Epithelial cell of proximal tubule (primary cell): Measurements from ENCODE around the gene PLXNA2. TPM values are rescaled to one million over a fixed set of nuclear protein-coding genes. Genes with fewer than 3 reads are reported as not detected.

Experiments
- DNase-seq: peaks from one replicate; pipeline ENCODE4 v3.0.0-alpha.2; 2011; ENCODE audit warnings: low read depth
- H3K4me3 ChIP-seq: 2 replicates; pipeline ENCODE4 v1.5.1; 2011; ENCODE audit warnings: low read depth, mild to moderate bottlenecking, low read length
- total RNA-seq: library from RNA; depleted of rRNA; stranded (reverse); fragments of >200 nt; gene quantifications from 2 replicates; pipeline ENCODE4 v1.2.3, GENCODE V29; 2015
- TF ChIP-seq, protein P1 (sequence below): conservative IDR thresholded peaks from 2 replicates; pipeline ENCODE4 v1.5.1; 2012; ENCODE audit warnings: low read depth, mild to moderate bottlenecking, low read length

The PLXNA2 gene
- total RNA-seq, 1 donor from 2014 or later, result 5.7 TPM

DNA sequence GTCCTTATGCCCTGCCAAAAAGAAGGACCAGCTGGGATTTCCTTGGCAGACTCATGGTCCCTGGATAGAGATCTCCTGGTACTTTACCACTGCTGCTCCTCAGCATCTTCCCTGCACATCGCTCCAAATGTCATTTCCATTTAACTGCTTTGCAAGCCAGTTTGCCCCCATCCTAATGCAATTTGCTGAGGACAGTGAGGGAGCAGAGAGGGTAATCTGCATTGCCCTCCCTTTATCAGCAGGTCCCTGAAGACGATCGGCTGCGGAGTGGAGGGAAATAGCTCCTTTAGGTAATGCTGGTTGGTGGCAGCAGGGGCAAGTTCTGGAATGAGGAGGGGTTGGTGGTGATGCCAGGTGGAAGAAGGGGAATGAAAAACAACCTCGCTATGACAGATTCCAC is 2.7 kb downstream of the PLXNA2 start:
- no peak overlapping the region for H3K4me3 ChIP-seq
- no peak for DNase-seq
- TF ChIP-seq, protein P1, sequence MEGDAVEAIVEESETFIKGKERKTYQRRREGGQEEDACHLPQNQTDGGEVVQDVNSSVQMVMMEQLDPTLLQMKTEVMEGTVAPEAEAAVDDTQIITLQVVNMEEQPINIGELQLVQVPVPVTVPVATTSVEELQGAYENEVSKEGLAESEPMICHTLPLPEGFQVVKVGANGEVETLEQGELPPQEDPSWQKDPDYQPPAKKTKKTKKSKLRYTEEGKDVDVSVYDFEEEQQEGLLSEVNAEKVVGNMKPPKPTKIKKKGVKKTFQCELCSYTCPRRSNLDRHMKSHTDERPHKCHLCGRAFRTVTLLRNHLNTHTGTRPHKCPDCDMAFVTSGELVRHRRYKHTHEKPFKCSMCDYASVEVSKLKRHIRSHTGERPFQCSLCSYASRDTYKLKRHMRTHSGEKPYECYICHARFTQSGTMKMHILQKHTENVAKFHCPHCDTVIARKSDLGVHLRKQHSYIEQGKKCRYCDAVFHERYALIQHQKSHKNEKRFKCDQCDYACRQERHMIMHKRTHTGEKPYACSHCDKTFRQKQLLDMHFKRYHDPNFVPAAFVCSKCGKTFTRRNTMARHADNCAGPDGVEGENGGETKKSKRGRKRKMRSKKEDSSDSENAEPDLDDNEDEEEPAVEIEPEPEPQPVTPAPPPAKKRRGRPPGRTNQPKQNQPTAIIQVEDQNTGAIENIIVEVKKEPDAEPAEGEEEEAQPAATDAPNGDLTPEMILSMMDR, result no peak

DNA sequence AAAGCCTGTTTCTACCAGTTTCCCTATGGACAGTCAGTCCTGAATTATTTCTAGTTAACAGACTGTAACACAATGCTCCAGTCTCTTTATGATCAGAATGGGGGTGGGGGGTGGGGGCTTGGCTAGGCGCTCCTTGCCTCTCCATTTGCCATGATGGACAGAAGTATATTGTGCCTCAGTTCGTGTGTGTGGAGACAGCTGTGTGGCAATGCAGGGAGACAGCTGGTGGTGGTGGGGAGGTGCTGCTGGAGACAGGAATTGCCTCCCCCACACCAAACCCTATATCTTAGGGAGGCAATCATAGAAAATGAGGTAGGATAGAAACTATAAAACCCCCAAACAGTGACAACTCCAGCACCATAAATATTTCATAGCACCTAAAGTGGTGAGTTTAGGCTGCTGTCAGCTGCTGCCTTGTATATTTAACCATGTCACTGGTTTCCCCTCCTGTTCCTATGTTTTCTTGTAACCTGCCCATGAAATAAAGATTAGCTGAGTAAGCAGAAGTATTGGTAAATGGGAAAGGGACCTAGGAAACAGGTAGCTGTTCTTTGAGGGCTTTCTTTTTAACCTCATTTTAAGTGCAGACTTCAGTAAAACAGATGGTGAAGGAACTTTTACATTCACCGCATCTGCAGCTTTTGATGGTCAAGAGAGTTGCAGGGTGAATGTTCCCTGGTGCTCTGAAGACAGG is 3.4 kb downstream of the PLXNA2 start:
- TF ChIP-seq, protein P1, result no peak
- no peak for DNase-seq

DNA sequence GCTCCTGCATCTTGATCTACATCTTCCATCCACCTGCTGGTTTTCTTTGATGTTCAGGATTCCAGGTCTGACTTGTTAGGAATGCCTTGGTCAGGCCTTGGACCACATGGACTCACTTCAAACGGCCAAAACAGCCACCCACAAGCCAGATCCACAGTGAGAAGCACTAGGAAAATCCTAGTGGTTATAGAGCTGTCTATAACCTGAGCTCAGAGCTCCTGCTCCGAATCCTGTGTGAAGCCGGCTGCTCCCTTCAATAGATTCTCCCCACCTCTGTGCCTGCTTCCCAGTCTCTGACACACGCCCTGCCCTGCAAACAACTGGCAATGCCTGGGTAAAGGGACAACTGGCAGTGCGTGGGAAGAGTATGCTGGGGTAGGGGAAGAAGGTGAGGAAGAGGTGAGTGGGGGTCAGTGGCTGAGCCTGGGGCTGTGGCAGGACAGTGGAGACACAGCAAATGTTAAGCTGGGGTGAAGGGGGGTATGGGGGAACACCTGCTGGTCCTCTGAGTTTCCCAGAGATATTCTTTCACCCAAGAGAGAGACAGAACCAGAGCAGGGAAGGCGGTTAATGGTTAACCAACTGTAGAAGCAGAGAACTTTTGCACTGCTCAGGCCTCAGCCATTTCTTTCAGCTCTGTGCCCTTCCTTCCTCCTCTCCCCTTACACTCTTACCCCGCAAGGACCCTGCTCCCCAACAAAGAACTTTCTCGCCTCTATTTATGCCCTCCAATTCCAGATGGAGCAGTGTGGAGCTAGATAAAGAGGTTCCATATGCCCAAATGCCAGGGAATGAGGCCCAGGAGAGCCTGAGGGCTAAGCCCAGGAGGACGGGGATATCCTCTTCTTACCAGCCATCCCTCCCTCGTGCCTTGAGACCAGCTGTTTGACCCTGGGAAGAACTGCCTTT is 4.5 kb downstream of the PLXNA2 start:
- TF ChIP-seq, protein P1, result no peak
- peak overlapping the region; percentile 25 for H3K4me3 ChIP-seq
- DNase-seq, result no peak

More for the DNA sequence above, 3.4 kb downstream of the PLXNA2 start:
- no peak overlapping the region for H3K4me3 ChIP-seq

DNA sequence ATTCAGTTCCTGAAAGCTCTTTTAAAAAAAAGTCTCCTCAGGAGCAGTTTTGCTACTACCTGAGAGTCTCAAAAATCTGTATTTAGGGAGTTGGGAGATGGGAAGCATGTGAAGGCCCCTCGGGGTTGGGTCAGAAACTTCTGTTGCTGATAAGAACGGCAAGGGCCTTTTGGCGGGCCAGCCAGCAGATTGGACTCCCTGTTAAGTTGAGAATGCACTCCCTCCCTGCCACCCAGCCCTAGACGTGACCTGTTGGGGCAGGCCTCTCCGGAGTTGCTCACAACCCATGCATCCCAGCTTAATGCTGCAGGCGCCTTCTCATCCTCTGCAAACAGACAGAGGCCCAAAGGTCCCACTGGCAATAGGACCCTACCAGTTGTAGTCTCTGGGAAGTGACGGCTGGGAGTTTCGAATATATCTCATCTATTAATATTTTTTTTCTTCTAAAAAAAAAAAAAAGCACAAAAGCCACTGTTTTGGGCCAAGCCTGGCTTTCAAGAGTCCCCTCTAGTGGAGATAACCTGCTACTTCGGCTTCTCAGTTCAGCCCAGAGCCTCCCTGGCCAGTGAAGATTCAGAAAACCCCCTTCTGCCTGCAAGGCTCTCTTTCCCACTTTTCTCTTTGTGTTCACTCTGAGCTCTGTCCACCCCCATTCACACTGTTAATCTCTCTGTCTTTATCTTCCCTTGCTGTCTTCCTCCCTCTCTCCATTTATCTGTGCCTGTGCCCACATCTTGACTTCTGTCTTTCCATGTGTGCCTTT is 5.3 kb downstream of the PLXNA2 start:
- DNase-seq, result no peak
- H3K4me3 ChIP-seq, result no peak overlapping the region
- TF ChIP-seq, protein P1, result peak; percentile 79

DNA sequence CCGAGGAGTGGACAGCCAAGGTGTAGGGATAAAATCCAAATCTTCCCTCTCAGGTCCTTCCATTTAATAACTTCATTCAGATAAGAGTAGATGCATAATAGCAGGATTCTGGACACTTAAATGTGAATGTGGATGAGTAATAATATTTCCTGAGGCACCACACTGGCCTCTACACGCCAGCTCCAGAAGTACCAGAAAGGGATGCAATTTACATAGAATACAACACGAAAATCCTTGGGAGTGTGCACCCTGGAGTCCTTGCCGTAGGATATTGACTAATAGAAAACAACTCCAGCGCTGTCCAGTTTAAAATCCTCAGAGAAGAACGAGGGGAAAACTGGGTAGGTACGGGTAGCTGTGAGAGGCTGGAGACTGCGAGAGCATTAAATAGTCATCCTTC is 6.9 kb downstream of the PLXNA2 start:
- no peak for DNase-seq
- TF ChIP-seq, protein P1, result no peak
- H3K4me3 ChIP-seq, result no peak overlapping the region

DNA sequence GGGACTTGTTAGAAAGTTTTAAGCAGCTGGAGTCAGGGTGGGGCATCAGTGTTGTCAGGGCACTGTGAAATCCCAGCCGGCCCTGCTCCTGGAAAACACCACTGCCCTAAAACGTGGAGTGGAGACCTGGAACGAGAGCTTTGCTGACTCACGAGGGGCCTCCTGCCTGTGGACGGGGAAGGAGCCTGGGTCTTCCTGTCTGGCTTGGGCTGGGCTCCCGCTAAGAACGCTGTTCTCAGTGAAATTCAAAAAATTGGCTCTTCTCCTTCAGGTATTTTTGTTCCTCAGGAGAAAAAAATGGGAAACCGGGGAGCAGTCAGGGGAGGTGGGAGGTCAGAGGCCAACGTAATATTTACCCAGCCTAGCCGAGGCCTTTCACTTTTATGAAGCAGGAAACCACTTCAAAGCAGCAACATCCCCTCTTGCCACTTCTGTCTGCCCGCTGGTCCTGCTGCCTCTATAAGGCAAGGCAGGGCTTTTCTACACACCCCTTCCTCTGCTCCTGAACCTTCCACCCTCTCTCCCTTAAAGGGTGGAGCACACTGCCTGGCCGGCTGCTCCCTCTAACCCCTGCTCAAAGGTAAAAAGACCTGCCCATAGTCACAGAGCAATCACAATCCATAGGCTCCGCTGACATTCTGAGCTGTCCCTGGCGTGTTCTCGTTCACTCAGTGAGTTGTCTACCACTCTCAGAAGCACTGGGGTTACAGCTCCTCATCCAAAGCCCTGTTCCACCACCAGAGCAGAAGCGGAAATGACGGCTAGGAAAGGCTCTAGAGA is 8.0 kb downstream of the PLXNA2 start:
- DNase-seq, result no peak
- no peak overlapping the region for H3K4me3 ChIP-seq
- TF ChIP-seq, protein P1, result no peak
